Endothelial cell of umbilical vein (primary cell): ENCODE results near the gene TKT. TPM values are rescaled to one million over a fixed set of nuclear protein-coding genes. Genes with fewer than 3 reads are reported as not detected.

ENCODE experiments used
- BruUV-seq: library from RNA; stranded (reverse); fragments of 400-500 nt; replicated peaks from 2 replicates; lab custom pipeline; 2021; lab: Mats Ljungman, UMichigan
- CTCF ChIA-PET: fragments of 300-600, 350-600 bp; sonication (Branson Sonifier 250); formaldehyde crosslinking; loops from one replicate; lab custom pipeline; 2021; ENCODE audit warnings: antibody characterized with exemption, inconsistent platforms; lab: Charles Lee
- POLR2A ChIA-PET: fragments of 300-600, 350-600 bp; sonication (Branson Sonifier 250); formaldehyde crosslinking; loops from one replicate; lab custom pipeline; 2021; ENCODE audit warnings: antibody characterized with exemption, inconsistent platforms; lab: Charles Lee
- DNase-seq: peaks from one replicate; pipeline ENCODE4 v3.0.0-alpha.2; 2011; ENCODE audit warnings: low read depth, low spot score
- FAIRE-seq: peaks from 2 replicates; lab custom pipeline; 2011; peaks lifted over from hg19 to GRCh38; lab: Jason Lieb, UNC
- H2AFZ ChIP-seq: 2 replicates; pipeline ENCODE4 v1.6.0; 2012; ENCODE audit warnings: low read depth, low read length, control low read depth, inconsistent platforms
- H3K27ac ChIP-seq: 2 replicates; pipeline ENCODE4 v1.5.1; 2011; ENCODE audit warnings: low read depth, mild to moderate bottlenecking, control low read depth, low read length, moderate library complexity; ENCODE audit not compliant: insufficient read depth
- H3K27me3 ChIP-seq, 2 experiments: 2 replicates each; pipeline versions ENCODE4 v1.6.0 to v1.6.1; 2011; ENCODE audit warnings: low read length in 2 of 2, mixed read lengths in 1 of 2; ENCODE audit not compliant: control insufficient read depth in 2 of 2, insufficient read depth in 2 of 2
- H3K36me3 ChIP-seq, 2 experiments: 2 replicates in 1 of 2; 3 replicates in 1 of 2; pipeline ENCODE4 v1.5.1; 2011; ENCODE audit warnings: low read length in 2 of 2, mild to moderate bottlenecking in 1 of 2, moderate library complexity in 1 of 2; ENCODE audit not compliant: control insufficient read depth in 2 of 2, insufficient read depth in 2 of 2; ENCODE audit errors: extremely low read depth in 1 of 2
- H3K4me1 ChIP-seq: 3 replicates; pipeline ENCODE4 v1.5.1; 2011; ENCODE audit warnings: mild to moderate bottlenecking, low read length; ENCODE audit not compliant: control insufficient read depth, insufficient read depth; ENCODE audit errors: extremely low read depth
- H3K4me2 ChIP-seq: 2 replicates; pipeline ENCODE4 v1.6.1; 2011; ENCODE audit warnings: low read length, control low read depth, mixed read lengths; ENCODE audit not compliant: insufficient read depth
- H3K4me3 ChIP-seq, 3 experiments: fragments of 200-600 bp in 1 of 3; sonication (generic), shearing (Covaris generic) in 1 of 3; replicated peaks in 1 of 3; 2 replicates each; pipeline ENCODE4 v1.5.1; 2011 to 2016; ENCODE audit warnings: control low read depth in 3 of 3, low read length in 3 of 3, mild to moderate bottlenecking in 2 of 3, inconsistent platforms in 1 of 3, low read depth in 1 of 3, moderate library complexity in 1 of 3; ENCODE audit not compliant: insufficient read depth in 1 of 3
- H3K79me2 ChIP-seq: 2 replicates; pipeline ENCODE4 v1.6.0; 2012; ENCODE audit warnings: low read length, inconsistent platforms; ENCODE audit not compliant: control insufficient read depth, insufficient read depth
- H3K9ac ChIP-seq: replicated peaks from 2 replicates; pipeline ENCODE3; 2011; ENCODE audit warnings: low read length, control low read depth; ENCODE audit not compliant: insufficient read depth; ENCODE audit errors: extremely low read depth
- H3K9me1 ChIP-seq: replicated peaks from 3 replicates; pipeline ENCODE4 v1.6.0; 2011; ENCODE audit warnings: mild to moderate bottlenecking, low read length; ENCODE audit not compliant: control insufficient read depth, insufficient read depth; ENCODE audit errors: extremely low read depth
- H3K9me3 ChIP-seq: replicated peaks from 2 replicates; pipeline ENCODE4 v1.5.1; 2012; ENCODE audit warnings: low read length, inconsistent platforms; ENCODE audit not compliant: control insufficient read depth, insufficient read depth
- H4K20me1 ChIP-seq: replicated peaks from 2 replicates; pipeline ENCODE3; 2011; ENCODE audit warnings: mild to moderate bottlenecking, low read length; ENCODE audit not compliant: control insufficient read depth, insufficient read depth; ENCODE audit errors: extremely low read depth
- EZH2 ChIP-seq: IDR thresholded peaks from 2 replicates; pipeline ENCODE4 v1.6.1; 2012; ENCODE audit warnings: borderline replicate concordance, low read depth, mild to moderate bottlenecking, moderate library complexity, low read length, inconsistent platforms; ENCODE audit not compliant: severe bottlenecking
- FOS ChIP-seq: IDR thresholded peaks from 2 replicates; pipeline ENCODE4 v1.6.1; 2011; ENCODE audit warnings: mild to moderate bottlenecking, low read length, moderate library complexity, borderline replicate concordance; ENCODE audit not compliant: insufficient read depth
- GATA2 ChIP-seq: IDR thresholded peaks from 2 replicates; pipeline ENCODE4 v1.7.0; 2011; ENCODE audit warnings: low read depth, mild to moderate bottlenecking, moderate library complexity, mixed read lengths, low read length; ENCODE audit not compliant: insufficient read length, insufficient read depth
- JUN ChIP-seq: IDR thresholded peaks from 2 replicates; pipeline ENCODE4 v1.6.1; 2011; ENCODE audit warnings: borderline replicate concordance, low read depth; ENCODE audit not compliant: insufficient read length, insufficient read depth
- MYC ChIP-seq: IDR thresholded peaks from one replicate; pipeline ENCODE4 v1.6.1; 2011; ENCODE audit warnings: mild to moderate bottlenecking, low read depth, low read length
- POLR2A ChIP-seq: IDR thresholded peaks from 2 replicates; pipeline ENCODE4 v1.6.1; 2012; ENCODE audit warnings: low read depth, mild to moderate bottlenecking, control low read depth, low read length
- POLR2AphosphoS5 ChIP-seq: IDR thresholded peaks from 2 replicates; pipeline ENCODE4 v1.6.1; 2012; ENCODE audit warnings: low read depth, mild to moderate bottlenecking, control low read depth, low read length, moderate library complexity; ENCODE audit not compliant: insufficient read depth
- dilution Hi-C: fragments of 300-500 bp; cut with MboI; formaldehyde crosslinking; loops from one replicate; pipeline ENCODE4 v1.15.0; 2019; ENCODE audit warnings: low sequenced_read_pairs; ENCODE audit not compliant: extremely low pct_ligation_motif_present
- intact Hi-C: fragments of 100-400 bp; cut with micrococcal nuclease; formaldehyde crosslinking; loops from one replicate; pipeline ENCODE4 v1.10.0; 2022
- polyA plus RNA-seq, 4 experiments: library from polyadenylated mRNA; depleted of rRNA in 3 of 4; stranded (reverse) in 3 of 4; unstranded in 1 of 4; fragments of >200 nt; gene quantifications; 2 replicates each; pipeline versions ENCODE4 v1.2.1 to v1.2.3, GENCODE V29; 2011 to 2012; ENCODE audit warnings: missing spikeins in 1 of 4
- total RNA-seq: library from RNA; stranded (reverse); gene quantifications from 2 replicates; pipeline ENCODE4 v1.2.3, GENCODE V29; 2021
- TF ChIP-seq, protein P1 (sequence below): IDR thresholded peaks from 2 replicates; pipeline ENCODE4 v1.6.1; 2011; ENCODE audit not compliant: insufficient read depth, insufficient read length
- TF ChIP-seq, protein P2 (sequence below), 2 donors: IDR thresholded peaks; 1 replicate in 1 of 2; 2 replicates in 1 of 2; pipeline ENCODE4 v1.5.1; 2011; ENCODE audit warnings: low read length in 2 of 2, mild to moderate bottlenecking in 2 of 2, moderate library complexity in 2 of 2, control low read depth in 1 of 2, inconsistent platforms in 1 of 2, low read depth in 1 of 2; ENCODE audit not compliant: insufficient read depth in 1 of 2; ENCODE audit errors: extremely low read depth in 1 of 2

Gene TKT
- total and polyA plus RNA-seq, 2 donors (not counting 3 experiments of a cell fraction or from before 2014, with no cell fraction given): 287 to 586 TPM

DNA sequence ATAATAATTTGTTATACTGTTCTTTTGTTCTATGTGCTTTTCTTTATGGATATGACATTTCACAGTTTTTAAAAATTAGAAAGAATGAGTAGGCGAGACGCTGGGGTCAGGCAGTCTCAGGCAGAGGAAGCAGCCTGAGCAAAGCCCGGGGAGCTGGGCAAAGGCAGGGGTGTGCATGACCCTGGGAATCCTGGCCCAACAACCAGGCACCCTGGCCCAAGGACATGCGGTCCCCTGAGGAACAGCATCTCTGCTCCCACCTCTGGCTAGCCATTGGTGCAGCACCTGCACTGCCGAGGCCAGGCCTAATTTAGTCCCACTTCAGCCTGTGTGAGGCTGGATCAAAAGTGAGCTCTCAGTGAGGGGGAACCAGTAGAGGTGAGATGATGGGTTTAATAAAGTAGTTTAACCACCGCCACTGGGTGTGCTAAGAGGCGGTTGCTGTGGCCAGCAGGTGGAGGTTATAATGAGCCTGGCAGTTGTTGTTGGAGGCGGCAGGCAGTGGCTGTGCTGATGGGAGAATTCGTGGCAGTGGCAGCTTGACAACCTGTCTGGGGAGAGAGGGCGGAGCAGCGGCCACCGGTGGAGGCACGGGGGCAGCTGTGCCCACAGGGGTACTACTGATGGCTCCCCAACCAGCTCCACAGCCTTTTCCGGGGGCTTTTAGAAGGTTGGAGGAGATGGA lies 53.3 kb downstream of the TKT start:
- no peak for FAIRE-seq
- H4K20me1 ChIP-seq: no peaks in the 10 kb centered on the region
- no TSS peak for BruUV-seq
- no peaks in the 10 kb centered on the region for H3K27me3 ChIP-seq
- no peaks in the 10 kb centered on the region for H3K4me1 ChIP-seq
- POLR2A ChIA-PET: no interaction called here
- no peak overlapping the region for H3K4me2 ChIP-seq
- H3K36me3 ChIP-seq: no peaks in the 10 kb centered on the region
- no peak overlapping the region for H3K4me3 ChIP-seq
- no peak for DNase-seq
- dilution Hi-C loops: no loop called here
- no peaks in the 10 kb centered on the region for H3K9me1 ChIP-seq
- CTCF ChIA-PET: no interaction called here
- H2AFZ ChIP-seq: no peak overlapping the region
- no peak overlapping the region for H3K27ac ChIP-seq
- no peak for TF ChIP-seq POLR2A
- no peak for TF ChIP-seq FOS
- no peak for TF ChIP-seq POLR2AphosphoS5
- TF ChIP-seq, protein P1, sequence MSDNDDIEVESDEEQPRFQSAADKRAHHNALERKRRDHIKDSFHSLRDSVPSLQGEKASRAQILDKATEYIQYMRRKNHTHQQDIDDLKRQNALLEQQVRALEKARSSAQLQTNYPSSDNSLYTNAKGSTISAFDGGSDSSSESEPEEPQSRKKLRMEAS: no peak
- TF ChIP-seq, protein P2, sequence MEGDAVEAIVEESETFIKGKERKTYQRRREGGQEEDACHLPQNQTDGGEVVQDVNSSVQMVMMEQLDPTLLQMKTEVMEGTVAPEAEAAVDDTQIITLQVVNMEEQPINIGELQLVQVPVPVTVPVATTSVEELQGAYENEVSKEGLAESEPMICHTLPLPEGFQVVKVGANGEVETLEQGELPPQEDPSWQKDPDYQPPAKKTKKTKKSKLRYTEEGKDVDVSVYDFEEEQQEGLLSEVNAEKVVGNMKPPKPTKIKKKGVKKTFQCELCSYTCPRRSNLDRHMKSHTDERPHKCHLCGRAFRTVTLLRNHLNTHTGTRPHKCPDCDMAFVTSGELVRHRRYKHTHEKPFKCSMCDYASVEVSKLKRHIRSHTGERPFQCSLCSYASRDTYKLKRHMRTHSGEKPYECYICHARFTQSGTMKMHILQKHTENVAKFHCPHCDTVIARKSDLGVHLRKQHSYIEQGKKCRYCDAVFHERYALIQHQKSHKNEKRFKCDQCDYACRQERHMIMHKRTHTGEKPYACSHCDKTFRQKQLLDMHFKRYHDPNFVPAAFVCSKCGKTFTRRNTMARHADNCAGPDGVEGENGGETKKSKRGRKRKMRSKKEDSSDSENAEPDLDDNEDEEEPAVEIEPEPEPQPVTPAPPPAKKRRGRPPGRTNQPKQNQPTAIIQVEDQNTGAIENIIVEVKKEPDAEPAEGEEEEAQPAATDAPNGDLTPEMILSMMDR (IDR thresholded peaks at IDR 0.05; ENCODE audit: extremely low read depth in 1 of 2, insufficient read depth in 1 of 2, low read depth in 1 of 2, low read length in 2 of 2): no peak
- TF ChIP-seq GATA2: no peak
- TF ChIP-seq JUN: no peak
- no peak for TF ChIP-seq MYC
- no peak for TF ChIP-seq EZH2
- H3K9ac ChIP-seq: no peak overlapping the region
- intact Hi-C loops: no loop called here
- no peaks in the 10 kb centered on the region for H3K79me2 ChIP-seq
- no peaks in the 10 kb centered on the region for H3K9me3 ChIP-seq
